K562 (cell line): ENCODE measurements around the gene NRG3.

Experiments used
- EZH2 ChIP-seq: IDR thresholded peaks from 2 replicates; pipeline ENCODE4 v1.6.1; 2012; ENCODE audit warnings: low read depth, mild to moderate bottlenecking, inconsistent platforms, low read length, borderline replicate concordance
- HDAC2 ChIP-seq: fragments of 450-650 bp; IDR thresholded peaks from 2 replicates; pipeline ENCODE4 v1.6.1; 2016; ENCODE audit warnings: mild to moderate bottlenecking
- JUN ChIP-seq, 2 experiments: sonication (generic) in 1 of 2; formaldehyde crosslinking in 1 of 2; IDR thresholded peaks; 2 replicates each; pipeline versions ENCODE4 v1.6.1 to v1.8.0; 2012 to 2022; ENCODE audit warnings: borderline replicate concordance in 2 of 2, mild to moderate bottlenecking in 2 of 2, improper control_type of control experiment in 1 of 2, low read depth in 1 of 2, low read length in 1 of 2, missing genetic modification reagents in 1 of 2
- KAT7 ChIP-seq: sonication (generic); formaldehyde crosslinking; IDR thresholded peaks from 2 replicates; pipeline ENCODE4 v1.8.0; 2022; ENCODE audit warnings: missing genetic modification reagents, mild to moderate bottlenecking, borderline replicate concordance
- MLX ChIP-seq, 2 experiments: fragments of 450-650 bp in 1 of 2; sonication (generic) in 1 of 2; formaldehyde crosslinking; conservative IDR thresholded peaks; 2 replicates each; pipeline versions ENCODE4 v1.4.0 to v1.8.1; 2020 to 2022; ENCODE audit warnings: mild to moderate bottlenecking in 1 of 2, missing genetic modification reagents in 1 of 2
- MXI1 ChIP-seq: IDR thresholded peaks from 2 replicates; pipeline ENCODE4 v1.6.1; 2011; ENCODE audit warnings: low read depth, mild to moderate bottlenecking, improper control_type of control experiment, low read length
- POLR2A ChIP-seq: fragments of 450-650 bp; conservative IDR thresholded peaks from 2 replicates; pipeline ENCODE4 v1.6.1; 2016
- RAD21 ChIP-seq, 2 experiments: fragments of 250-450 bp in 1 of 2; fragments of 450-650 bp in 1 of 2; sonication (Bioruptor Pico) in 1 of 2; formaldehyde crosslinking in 1 of 2; IDR thresholded peaks in 1 of 2; conservative IDR thresholded peaks in 1 of 2; 2 replicates each; pipeline versions ENCODE4 v1.4.0 to v1.8.0; 2020 to 2022; ENCODE audit warnings: mild to moderate bottlenecking in 2 of 2, moderate library complexity in 1 of 2
- ZKSCAN3 ChIP-seq: fragments of 250-450 bp; sonication (Bioruptor Pico); IDR thresholded peaks from 2 replicates; pipeline ENCODE4 v1.4.0; 2020
- ZNF384 ChIP-seq: IDR thresholded peaks from 2 replicates; pipeline ENCODE4 v1.6.1; 2012; ENCODE audit warnings: low read depth, low read length, improper control_type of control experiment
- TF ChIP-seq, protein P1 (sequence below), 3 experiments: IDR thresholded peaks in 2 of 3; conservative IDR thresholded peaks in 1 of 3; 2 replicates each; pipeline ENCODE4 v1.5.1; 2011 to 2012; ENCODE audit warnings: low read length in 3 of 3, mild to moderate bottlenecking in 3 of 3, control low read depth in 2 of 3, improper control_type of control experiment in 1 of 3, inconsistent platforms in 1 of 3, low read depth in 1 of 3, mixed read lengths in 1 of 3, moderate library complexity in 1 of 3; ENCODE audit not compliant: insufficient read depth in 2 of 3
- TF ChIP-seq, protein P2 (sequence below), 2 experiments: fragments of 450-650 bp in 1 of 2; IDR thresholded peaks; 2 replicates each; pipeline ENCODE4 v1.6.1; 2011 to 2017; ENCODE audit warnings: low read depth in 2 of 2, antibody characterized with exemption in 1 of 2, borderline replicate concordance in 1 of 2, low read length in 1 of 2, mild to moderate bottlenecking in 1 of 2, mixed read lengths in 1 of 2; ENCODE audit not compliant: control insufficient read depth in 1 of 2
- TF ChIP-seq, protein P3 (sequence below): sonication (generic); formaldehyde crosslinking; IDR thresholded peaks from 2 replicates; pipeline ENCODE4 v1.8.1; 2023; ENCODE audit warnings: mild to moderate bottlenecking, missing genetic modification reagents

- TF ChIP-seq ZNF384 (no peak), ZKSCAN3 (CRISPR knock-in tag) (no peak), EZH2 (no peak), RAD21 (CRISPR knock-in tag; conservative IDR thresholded peaks at IDR 0.05 in 1 of 2, IDR thresholded peaks at IDR 0.05 in 1 of 2) (no peak), KAT7 (CRISPR knock-in tag) (no peak), MXI1 (no peak), MLX (CRISPR knock-in tag; conservative IDR thresholded peaks at IDR 0.05) (no peak), HDAC2 (no peak), JUN (IDR thresholded peaks at IDR 0.05; ENCODE audit: borderline replicate concordance, low read depth, low read length) (no peak), JUN (CRISPR knock-in tag; IDR thresholded peaks at IDR 0.05; ENCODE audit: borderline replicate concordance) (no peak), POLR2A (no peak)
- TF ChIP-seq, protein P1, sequence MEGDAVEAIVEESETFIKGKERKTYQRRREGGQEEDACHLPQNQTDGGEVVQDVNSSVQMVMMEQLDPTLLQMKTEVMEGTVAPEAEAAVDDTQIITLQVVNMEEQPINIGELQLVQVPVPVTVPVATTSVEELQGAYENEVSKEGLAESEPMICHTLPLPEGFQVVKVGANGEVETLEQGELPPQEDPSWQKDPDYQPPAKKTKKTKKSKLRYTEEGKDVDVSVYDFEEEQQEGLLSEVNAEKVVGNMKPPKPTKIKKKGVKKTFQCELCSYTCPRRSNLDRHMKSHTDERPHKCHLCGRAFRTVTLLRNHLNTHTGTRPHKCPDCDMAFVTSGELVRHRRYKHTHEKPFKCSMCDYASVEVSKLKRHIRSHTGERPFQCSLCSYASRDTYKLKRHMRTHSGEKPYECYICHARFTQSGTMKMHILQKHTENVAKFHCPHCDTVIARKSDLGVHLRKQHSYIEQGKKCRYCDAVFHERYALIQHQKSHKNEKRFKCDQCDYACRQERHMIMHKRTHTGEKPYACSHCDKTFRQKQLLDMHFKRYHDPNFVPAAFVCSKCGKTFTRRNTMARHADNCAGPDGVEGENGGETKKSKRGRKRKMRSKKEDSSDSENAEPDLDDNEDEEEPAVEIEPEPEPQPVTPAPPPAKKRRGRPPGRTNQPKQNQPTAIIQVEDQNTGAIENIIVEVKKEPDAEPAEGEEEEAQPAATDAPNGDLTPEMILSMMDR (IDR thresholded peaks at IDR 0.05 in 2 of 3, conservative IDR thresholded peaks at IDR 0.05 in 1 of 3; ENCODE audit: insufficient read depth in 2 of 3, low read depth in 1 of 3, low read length in 3 of 3) = no peak
- TF ChIP-seq, protein P2, sequence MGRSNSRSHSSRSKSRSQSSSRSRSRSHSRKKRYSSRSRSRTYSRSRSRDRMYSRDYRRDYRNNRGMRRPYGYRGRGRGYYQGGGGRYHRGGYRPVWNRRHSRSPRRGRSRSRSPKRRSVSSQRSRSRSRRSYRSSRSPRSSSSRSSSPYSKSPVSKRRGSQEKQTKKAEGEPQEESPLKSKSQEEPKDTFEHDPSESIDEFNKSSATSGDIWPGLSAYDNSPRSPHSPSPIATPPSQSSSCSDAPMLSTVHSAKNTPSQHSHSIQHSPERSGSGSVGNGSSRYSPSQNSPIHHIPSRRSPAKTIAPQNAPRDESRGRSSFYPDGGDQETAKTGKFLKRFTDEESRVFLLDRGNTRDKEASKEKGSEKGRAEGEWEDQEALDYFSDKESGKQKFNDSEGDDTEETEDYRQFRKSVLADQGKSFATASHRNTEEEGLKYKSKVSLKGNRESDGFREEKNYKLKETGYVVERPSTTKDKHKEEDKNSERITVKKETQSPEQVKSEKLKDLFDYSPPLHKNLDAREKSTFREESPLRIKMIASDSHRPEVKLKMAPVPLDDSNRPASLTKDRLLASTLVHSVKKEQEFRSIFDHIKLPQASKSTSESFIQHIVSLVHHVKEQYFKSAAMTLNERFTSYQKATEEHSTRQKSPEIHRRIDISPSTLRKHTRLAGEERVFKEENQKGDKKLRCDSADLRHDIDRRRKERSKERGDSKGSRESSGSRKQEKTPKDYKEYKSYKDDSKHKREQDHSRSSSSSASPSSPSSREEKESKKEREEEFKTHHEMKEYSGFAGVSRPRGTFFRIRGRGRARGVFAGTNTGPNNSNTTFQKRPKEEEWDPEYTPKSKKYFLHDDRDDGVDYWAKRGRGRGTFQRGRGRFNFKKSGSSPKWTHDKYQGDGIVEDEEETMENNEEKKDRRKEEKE (IDR thresholded peaks at IDR 0.05; ENCODE audit: borderline replicate concordance in 1 of 2, control insufficient read depth in 1 of 2, low read depth in 2 of 2, low read length in 1 of 2) = no peak
- TF ChIP-seq, protein P3, sequence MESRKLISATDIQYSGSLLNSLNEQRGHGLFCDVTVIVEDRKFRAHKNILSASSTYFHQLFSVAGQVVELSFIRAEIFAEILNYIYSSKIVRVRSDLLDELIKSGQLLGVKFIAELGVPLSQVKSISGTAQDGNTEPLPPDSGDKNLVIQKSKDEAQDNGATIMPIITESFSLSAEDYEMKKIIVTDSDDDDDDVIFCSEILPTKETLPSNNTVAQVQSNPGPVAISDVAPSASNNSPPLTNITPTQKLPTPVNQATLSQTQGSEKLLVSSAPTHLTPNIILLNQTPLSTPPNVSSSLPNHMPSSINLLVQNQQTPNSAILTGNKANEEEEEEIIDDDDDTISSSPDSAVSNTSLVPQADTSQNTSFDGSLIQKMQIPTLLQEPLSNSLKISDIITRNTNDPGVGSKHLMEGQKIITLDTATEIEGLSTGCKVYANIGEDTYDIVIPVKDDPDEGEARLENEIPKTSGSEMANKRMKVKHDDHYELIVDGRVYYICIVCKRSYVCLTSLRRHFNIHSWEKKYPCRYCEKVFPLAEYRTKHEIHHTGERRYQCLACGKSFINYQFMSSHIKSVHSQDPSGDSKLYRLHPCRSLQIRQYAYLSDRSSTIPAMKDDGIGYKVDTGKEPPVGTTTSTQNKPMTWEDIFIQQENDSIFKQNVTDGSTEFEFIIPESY = no peak
These were observed 1106.2 kb downstream of the NRG3 start for GRCh38 chr10:82981137-82981723.
